Neuron (in vitro differentiated cells): ENCODE measurements around the gene CNTN4.
"Not testable (repeated sequence)": the region's sequence is repeated elsewhere in the genome, so short reads cannot be mapped to it uniquely, and the experiment has no call there.

Experiments
- H2AFZ ChIP-seq: one replicate; pipeline ENCODE4 v1.6.1; 2013; ENCODE audit warnings: low read depth, mild to moderate bottlenecking, inconsistent platforms, low read length, moderate library complexity
- H3K27me3 ChIP-seq: one replicate; pipeline ENCODE4 v1.6.1; 2013; ENCODE audit warnings: low read length; ENCODE audit not compliant: insufficient read depth
- H3K36me3 ChIP-seq: one replicate; pipeline ENCODE4 v1.6.1; 2013; ENCODE audit warnings: low read length; ENCODE audit not compliant: insufficient read depth
- H3K4me1 ChIP-seq: one replicate; pipeline ENCODE4 v1.6.1; 2013; ENCODE audit warnings: low read length; ENCODE audit not compliant: insufficient read depth
- H3K4me3 ChIP-seq: 2 replicates; pipeline ENCODE4 v1.5.1; 2013; ENCODE audit warnings: mild to moderate bottlenecking, low read length, moderate library complexity
- H3K9me3 ChIP-seq: one replicate; pipeline ENCODE4 v1.6.1; 2013; ENCODE audit warnings: low read length

Gene CNTN4

DNA sequence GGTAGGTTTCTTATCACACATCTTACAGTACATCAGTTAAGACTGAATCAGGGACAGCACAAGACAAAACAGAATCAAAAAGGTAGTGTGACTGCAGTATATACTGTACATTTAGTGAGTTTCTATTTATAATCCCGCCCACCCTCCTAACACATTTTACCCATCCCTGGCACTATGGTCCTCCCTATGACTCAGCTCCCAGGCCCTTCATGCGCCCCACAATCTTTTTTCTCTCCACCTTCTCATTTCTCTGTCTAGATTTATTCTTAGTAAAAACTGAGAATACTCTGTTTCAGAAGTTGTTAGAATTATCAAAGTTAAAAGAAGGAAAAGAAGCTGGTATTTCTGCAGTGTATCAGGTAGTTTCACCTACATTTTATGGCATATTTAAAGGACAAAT is 427.3 kb downstream of the CNTN4 start:
- Histone ChIP-seq H3K4me1 (no peaks in the 10 kb centered on the region), H3K27me3 (no peaks in the 10 kb centered on the region), H3K9me3 (no peaks in the 10 kb centered on the region), H3K36me3 (no peaks in the 10 kb centered on the region), H3K4me3 (no peak overlapping the region), H2AFZ (no peak overlapping the region)

DNA sequence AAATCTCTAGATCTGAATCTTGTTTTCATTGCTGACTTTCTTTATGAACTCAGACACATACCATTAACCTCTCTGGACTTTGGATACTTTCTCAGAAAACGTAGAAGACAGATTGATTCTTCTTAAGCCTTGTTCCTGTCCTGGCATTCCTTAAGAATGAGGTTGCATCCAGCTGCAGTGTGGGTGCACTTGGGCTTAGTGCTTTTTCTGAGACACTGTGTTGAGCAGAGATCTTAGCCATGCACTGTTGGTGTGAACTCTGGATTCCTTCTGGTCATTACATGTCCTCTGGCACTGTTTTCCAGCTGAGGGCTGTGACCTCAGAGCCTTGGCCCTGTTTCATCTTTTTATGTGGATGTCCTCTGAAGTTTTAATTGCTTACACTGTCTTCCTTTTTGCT is 428.3 kb downstream of the CNTN4 start:
- H3K4me3 ChIP-seq = no peak overlapping the region
- H3K4me1 ChIP-seq = no peaks in the 10 kb centered on the region
- H3K9me3 ChIP-seq = no peaks in the 10 kb centered on the region

DNA sequence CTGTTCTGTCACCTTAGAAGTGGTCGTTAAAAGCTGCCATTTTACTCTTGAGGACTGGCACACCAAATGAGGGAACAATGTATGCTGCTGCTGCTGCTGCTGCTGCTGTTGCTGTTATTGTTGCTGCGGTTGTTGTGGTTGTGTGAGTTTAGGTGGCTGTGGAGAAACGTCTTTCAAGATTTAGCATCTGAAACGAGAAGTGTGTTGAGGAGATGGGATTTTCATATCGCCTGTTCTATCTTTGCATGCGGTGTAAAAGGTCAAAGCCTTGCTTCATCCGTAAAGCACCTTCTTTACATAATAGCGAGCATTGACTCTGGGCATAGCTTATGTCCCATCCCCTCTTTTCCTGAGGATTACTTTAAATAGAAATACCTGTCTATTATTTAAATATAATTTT is 428.7 kb downstream of the CNTN4 start:
- H3K4me3 ChIP-seq, H3K9me3 ChIP-seq, H3K36me3 ChIP-seq, H3K4me1 ChIP-seq, H3K27me3 ChIP-seq, H2AFZ ChIP-seq: not testable (repeated sequence)

More for the DNA sequence above, 428.3 kb downstream of the CNTN4 start:
- no peaks in the 10 kb centered on the region for H3K36me3 ChIP-seq
- no peak overlapping the region for H2AFZ ChIP-seq
- H3K27me3 ChIP-seq = no peaks in the 10 kb centered on the region

DNA sequence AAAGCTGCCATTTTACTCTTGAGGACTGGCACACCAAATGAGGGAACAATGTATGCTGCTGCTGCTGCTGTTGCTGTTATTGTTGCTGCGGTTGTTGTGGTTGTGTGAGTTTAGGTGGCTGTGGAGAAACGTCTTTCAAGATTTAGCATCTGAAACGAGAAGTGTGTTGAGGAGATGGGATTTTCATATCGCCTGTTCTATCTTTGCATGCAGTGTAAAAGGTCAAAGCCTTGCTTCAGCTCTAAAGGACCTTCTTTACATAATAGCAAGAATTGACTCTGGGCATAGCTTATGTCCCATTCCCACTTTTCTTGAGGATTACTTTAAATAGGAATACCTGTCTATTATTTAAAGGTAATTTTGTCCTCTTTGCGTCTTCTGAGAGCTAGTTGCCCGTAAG is 436.1 kb downstream of the CNTN4 start:
- not testable (repeated sequence) for H3K36me3 ChIP-seq, H3K9me3 ChIP-seq, H3K4me3 ChIP-seq, H3K27me3 ChIP-seq, H3K4me1 ChIP-seq, H2AFZ ChIP-seq

DNA sequence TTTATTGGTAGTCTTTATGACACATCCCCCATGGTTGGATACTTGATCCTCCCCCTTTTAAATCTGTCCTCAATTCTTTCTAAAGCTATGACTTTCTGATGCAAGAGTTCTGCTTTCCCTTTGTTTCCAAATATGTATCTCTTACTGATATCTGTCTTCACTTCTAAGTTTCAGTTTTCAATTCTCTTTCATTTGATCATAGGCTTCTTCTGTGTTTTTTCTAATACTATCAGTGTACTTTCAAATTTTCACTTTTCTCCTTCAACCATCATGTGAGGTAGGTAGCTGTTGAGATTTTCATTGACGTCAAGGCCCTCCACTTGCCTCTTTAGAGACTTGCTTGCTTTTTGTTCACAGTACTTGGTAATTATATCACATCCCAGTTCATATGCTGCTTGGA is 436.5 kb downstream of the CNTN4 start:
- Histone ChIP-seq H3K36me3 (no peaks in the 10 kb centered on the region), H3K27me3 (no peaks in the 10 kb centered on the region), H3K9me3 (no peaks in the 10 kb centered on the region), H3K4me1 (no peaks in the 10 kb centered on the region), H3K4me3 (no peak overlapping the region), H2AFZ (no peak overlapping the region)

DNA sequence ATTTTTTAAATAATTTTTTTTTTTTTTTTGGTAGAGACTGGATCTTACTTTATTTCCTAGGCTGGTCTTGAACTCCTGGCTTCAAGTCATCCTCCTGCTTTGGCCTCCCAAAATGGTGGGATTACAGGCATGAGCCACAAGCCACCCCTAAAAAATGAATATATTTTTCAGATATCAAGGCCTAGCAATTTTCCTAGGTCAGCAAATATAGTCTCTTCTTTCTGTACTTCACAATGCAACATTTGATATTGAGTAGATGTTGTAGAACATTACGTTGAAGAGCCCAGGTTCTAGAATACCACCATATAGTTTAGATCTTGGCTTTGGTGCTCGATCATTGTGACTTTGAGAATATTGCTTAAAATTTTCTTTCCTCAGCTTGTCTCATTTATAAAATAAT is 437.9 kb downstream of the CNTN4 start:
- H3K27me3 ChIP-seq = no peaks in the 10 kb centered on the region
- no peak overlapping the region for H3K4me3 ChIP-seq
- no peak overlapping the region for H2AFZ ChIP-seq
- no peaks in the 10 kb centered on the region for H3K36me3 ChIP-seq
- H3K4me1 ChIP-seq = no peaks in the 10 kb centered on the region
- no peaks in the 10 kb centered on the region for H3K9me3 ChIP-seq

DNA sequence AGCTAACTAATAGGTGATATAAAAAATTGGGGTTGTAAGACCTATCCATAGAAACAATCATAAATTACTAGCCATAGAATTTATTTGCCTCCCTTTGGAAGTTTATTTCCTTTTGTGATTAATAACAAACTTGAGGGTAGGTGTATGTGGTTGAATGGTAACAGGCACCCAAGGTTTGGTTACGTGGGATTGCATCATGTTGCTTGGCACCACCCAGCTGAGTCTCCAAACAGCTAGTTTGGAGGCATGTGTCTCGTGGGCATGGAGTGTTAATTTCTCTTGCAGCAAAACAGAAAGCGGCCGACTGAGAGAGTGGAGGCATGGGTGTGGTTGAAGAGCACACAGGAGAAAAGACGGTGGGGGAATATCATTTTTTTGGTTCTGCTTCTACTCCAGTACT is 441.4 kb downstream of the CNTN4 start:
- Histone ChIP-seq H3K4me1 (no peaks in the 10 kb centered on the region), H3K27me3 (no peaks in the 10 kb centered on the region), H2AFZ (no peak overlapping the region), H3K4me3 (no peak overlapping the region), H3K9me3 (no peaks in the 10 kb centered on the region), H3K36me3 (no peaks in the 10 kb centered on the region)

DNA sequence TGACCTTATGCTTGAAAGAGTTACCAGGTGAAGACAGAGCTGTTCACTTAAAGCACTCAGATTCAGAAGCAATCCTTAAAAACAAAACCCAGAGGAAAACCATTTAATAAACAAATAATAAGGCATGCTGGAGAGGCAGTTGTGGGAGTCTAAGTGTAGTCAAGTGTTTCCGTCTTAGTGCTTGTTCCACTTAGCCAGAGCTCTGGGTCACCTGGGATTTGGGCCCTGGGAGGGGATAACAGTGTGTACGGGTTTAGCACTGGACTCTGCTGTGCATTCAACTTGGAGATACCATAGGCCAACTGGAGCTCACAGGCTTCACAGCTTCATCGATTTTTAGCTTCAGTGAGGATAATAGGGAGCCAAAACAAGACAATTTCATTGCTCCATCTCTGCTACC is 444.6 kb downstream of the CNTN4 start:
- Histone ChIP-seq H3K4me1 (no peaks in the 10 kb centered on the region), H3K9me3 (no peaks in the 10 kb centered on the region)

DNA sequence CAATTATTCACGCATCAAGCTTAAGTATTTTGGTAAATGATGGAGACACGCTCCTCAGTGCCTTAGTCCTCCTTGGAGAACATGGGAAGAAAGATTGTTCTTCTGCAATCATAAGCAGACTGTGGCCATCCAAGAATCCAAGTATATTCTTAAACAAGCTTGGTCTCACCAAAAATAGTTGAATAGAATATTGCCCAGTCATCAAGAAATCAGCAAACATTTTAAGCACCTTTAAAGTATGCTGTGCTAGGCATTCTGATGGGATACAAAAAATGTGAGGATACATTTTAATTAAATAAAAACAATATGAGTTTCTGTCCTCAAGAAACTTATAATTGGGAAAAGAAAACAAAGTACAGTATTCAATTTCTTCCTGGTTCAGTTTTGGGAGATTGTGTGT is 445.5 kb downstream of the CNTN4 start:
- H3K4me3 ChIP-seq = no peak overlapping the region
- H3K4me1 ChIP-seq = no peaks in the 10 kb centered on the region
- no peaks in the 10 kb centered on the region for H3K36me3 ChIP-seq
- H3K9me3 ChIP-seq = no peaks in the 10 kb centered on the region
- no peak overlapping the region for H2AFZ ChIP-seq
- H3K27me3 ChIP-seq = no peaks in the 10 kb centered on the region

More for the DNA sequence above, 444.6 kb downstream of the CNTN4 start:
- Histone ChIP-seq H2AFZ (no peak overlapping the region), H3K27me3 (no peaks in the 10 kb centered on the region), H3K4me3 (no peak overlapping the region), H3K36me3 (no peaks in the 10 kb centered on the region)

DNA sequence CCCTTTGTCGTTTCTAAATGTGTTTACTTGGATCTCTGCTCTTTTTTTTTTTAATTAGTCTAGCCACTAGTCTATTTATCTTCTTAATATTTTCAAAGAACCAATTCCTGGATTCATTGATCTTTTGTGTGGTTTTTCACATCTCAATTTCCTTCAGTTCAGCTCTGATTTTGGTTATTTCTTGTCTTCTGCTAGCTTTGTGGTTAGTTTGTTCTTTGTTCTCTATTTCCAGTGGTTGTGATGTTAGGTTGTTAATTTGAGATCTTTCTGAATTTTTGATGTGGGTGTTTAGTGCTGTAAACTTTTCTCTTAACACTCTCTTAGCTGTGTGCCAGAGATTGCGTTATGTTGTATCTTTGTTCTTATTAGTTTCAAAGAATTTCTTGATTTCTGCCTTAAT is 446.1 kb downstream of the CNTN4 start:
- H2AFZ ChIP-seq = no peak overlapping the region
- H3K4me1 ChIP-seq = no peaks in the 10 kb centered on the region
- H3K9me3 ChIP-seq = no peaks in the 10 kb centered on the region
- H3K36me3 ChIP-seq = no peaks in the 10 kb centered on the region
- no peak overlapping the region for H3K4me3 ChIP-seq
- no peaks in the 10 kb centered on the region for H3K27me3 ChIP-seq

DNA sequence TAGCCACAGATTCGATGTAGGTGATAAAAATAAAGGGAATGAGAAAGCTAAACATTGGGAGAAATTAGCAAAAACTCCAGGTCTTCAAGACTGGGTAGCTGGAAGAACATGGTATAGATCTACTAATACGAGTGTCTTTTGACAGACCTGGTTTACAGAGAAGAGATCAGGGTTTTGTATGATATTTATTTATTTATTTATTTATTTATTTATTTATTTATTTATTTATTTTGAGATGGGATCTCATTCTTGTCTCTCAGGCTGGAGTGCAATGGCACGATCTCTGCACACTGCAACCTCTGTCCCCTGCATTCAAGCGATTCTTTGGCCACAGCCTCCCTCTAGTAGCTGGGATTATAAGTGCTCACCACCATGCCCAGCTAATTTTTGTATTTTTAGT is 448.4 kb downstream of the CNTN4 start:
- H3K36me3 ChIP-seq = no peaks in the 10 kb centered on the region
- H3K9me3 ChIP-seq = no peaks in the 10 kb centered on the region
- no peak overlapping the region for H2AFZ ChIP-seq
- no peaks in the 10 kb centered on the region for H3K4me1 ChIP-seq
- H3K27me3 ChIP-seq = no peaks in the 10 kb centered on the region
- H3K4me3 ChIP-seq = no peak overlapping the region

DNA sequence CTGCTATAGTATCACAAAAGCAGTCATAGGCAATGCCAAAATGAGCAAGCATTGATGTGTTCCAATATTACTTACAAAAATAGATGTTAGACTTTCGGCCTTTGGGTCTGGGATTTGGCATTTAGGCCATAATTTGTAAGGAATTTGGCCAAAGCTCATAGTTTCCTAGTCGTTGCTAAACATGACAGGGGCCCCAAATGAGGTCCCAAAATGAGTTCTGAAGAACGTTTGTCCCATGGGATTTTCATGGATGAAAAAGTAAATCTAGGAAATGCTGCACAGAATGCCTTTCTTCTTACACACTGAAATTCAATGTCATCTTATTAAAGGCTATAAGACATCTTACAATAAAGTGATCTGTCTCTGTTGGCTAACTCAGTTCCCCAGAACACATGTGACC is 456.0 kb downstream of the CNTN4 start:
- Histone ChIP-seq H3K4me3 (no peak overlapping the region), H3K36me3 (no peaks in the 10 kb centered on the region), H3K9me3 (no peaks in the 10 kb centered on the region), H3K27me3 (no peaks in the 10 kb centered on the region), H3K4me1 (no peaks in the 10 kb centered on the region), H2AFZ (no peak overlapping the region)

DNA sequence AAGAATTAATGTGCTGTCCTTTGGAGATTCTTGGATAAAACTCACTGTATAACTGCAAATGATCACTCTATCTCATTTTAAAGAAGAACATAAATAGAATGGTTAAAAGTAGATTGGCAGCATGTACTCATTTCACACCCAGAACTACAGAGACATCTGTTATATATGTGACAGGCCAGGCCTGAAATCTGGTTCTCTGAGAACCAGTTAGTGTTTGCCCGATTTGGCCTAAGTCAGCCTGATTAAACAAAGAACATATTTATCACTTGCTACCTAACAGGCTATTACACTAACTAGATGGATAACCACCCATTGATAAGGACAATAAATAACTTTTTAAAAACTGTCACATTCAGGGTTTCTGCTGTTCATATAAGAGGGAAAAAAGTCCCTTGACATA is 460.1 kb downstream of the CNTN4 start:
- no peaks in the 10 kb centered on the region for H3K36me3 ChIP-seq
- H3K4me1 ChIP-seq = no peaks in the 10 kb centered on the region
- H3K27me3 ChIP-seq = no peaks in the 10 kb centered on the region
- H3K4me3 ChIP-seq = no peak overlapping the region
- no peaks in the 10 kb centered on the region for H3K9me3 ChIP-seq
- no peak overlapping the region for H2AFZ ChIP-seq

DNA sequence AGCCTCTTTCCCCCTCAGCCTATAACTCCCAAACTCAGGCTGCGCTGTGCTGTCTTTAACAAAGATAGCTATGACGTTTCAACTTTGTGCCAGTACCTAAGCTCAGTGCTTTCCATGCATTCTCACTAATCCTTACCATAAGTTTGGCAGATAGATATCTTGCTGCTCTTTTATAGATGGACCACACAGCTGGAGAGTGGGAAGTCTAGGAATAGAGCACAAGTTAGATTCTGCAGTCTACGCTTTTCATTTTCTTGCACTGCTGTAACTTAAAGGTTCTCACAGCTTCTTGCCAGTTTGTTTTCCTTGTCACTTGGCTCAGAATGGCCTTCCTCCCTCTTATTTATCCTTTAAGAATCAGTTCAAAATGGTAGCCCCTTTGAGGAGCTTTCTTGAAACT is 468.8 kb downstream of the CNTN4 start:
- peaks cover 4% of the 10 kb centered on the region for H3K4me1 ChIP-seq
- no peaks in the 10 kb centered on the region for H3K36me3 ChIP-seq
- H3K27me3 ChIP-seq = no peaks in the 10 kb centered on the region
- H2AFZ ChIP-seq = no peak overlapping the region
- H3K4me3 ChIP-seq = no peak overlapping the region
- H3K9me3 ChIP-seq = no peaks in the 10 kb centered on the region
